ENCODE data around the gene PPP3R1. TPM values are rescaled to one million over a fixed set of nuclear protein-coding genes. Genes with fewer than 3 reads are reported as not detected.

Gene PPP3R1
- total and polyA plus RNA-seq, 10 of the 15 experiments (the other 5 are each of a cell fraction or from before 2014, with no cell fraction given): 1.5 to 61.0 (median 15.8) TPM

DNA sequence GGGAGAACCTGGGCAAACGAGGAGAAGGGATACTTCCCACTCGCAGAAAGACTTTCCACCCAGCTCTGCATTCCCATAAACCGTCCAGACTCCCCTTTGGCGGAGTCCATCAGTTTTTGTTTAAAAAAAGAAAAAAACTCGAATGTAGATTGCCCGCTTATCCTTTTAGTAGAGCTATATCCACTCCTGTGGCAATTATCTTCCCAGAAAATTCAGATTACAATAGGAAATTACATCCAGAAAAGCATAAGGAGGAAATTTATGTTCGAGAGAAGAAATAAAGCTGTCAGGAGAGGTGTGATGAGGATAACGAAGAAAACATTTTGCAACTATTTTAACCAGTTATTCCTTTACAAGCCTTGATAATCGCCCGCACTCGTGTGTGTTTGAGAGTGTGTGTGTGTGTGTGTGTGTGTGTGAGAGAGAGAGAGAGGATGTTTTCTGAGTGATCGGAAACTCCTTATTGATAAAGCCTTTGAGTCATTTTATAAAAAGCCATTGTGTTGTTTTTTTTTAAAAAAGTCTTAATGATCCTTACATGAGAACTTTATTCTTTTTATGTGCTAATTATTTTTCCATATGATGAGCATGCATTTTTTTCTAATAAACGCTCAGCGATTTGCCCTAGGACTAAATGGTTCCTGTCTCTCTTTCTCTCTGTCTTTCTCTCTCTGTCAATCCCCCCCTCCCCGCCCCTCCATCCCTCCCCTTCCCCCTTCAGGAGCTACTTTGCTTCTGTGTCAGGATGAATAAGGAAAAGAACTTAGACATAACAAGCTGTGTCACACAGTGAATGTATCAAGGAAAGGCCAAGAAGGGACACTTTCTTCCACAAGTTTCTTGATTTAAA, 1.1 kb upstream of the PPP3R1 start (continued):
- TF ChIP-seq ZNF622 (IDR thresholded peaks at IDR 0.05) (no peak), CREM (IDR thresholded peaks at IDR 0.05; ENCODE audit: low read depth) (0 out of 2 replicates have a peak, but pooled peaks have one; percentile 14), KDM1A (IDR thresholded peaks at IDR 0.05; ENCODE audit: borderline replicate concordance) (no peak), RAD21 (IDR thresholded peaks at IDR 0.05; ENCODE audit: insufficient read depth, low read depth, low read length) (0 out of 2 replicates have a peak, but pooled peaks have one; percentile 3), BACH1 (IDR thresholded peaks at IDR 0.05; ENCODE audit: borderline replicate concordance) (no peak), PAX5 (IDR thresholded peaks at IDR 0.05; ENCODE audit: borderline replicate concordance, low read depth, low read length) (no peak), ATF7 (IDR thresholded peaks at IDR 0.05; ENCODE audit: low read depth) (no peak), NBN (IDR thresholded peaks at IDR 0.05) (peak; percentile 2; the same call in 1 of the 2 replicates), PML (IDR thresholded peaks at IDR 0.05; ENCODE audit: low read length) (peak; percentile 20; the same call in 1 of the 2 replicates), NR2C2 (IDR thresholded peaks at IDR 0.05; ENCODE audit: borderline replicate concordance, control insufficient read depth, insufficient read length, low read depth) (no peak), SMARCA5 (IDR thresholded peaks at IDR 0.05) (0 out of 2 replicates have a peak, but pooled peaks have one; percentile 1), SREBF1 (IDR thresholded peaks at IDR 0.05; ENCODE audit: low read length) (no peak), JUNB (IDR thresholded peaks at IDR 0.05) (no peak)
- TF ChIP-seq, protein P1, sequence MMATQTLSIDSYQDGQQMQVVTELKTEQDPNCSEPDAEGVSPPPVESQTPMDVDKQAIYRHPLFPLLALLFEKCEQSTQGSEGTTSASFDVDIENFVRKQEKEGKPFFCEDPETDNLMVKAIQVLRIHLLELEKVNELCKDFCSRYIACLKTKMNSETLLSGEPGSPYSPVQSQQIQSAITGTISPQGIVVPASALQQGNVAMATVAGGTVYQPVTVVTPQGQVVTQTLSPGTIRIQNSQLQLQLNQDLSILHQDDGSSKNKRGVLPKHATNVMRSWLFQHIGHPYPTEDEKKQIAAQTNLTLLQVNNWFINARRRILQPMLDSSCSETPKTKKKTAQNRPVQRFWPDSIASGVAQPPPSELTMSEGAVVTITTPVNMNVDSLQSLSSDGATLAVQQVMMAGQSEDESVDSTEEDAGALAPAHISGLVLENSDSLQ (IDR thresholded peaks at IDR 0.05): no peak
- TF ChIP-seq, protein P2, sequence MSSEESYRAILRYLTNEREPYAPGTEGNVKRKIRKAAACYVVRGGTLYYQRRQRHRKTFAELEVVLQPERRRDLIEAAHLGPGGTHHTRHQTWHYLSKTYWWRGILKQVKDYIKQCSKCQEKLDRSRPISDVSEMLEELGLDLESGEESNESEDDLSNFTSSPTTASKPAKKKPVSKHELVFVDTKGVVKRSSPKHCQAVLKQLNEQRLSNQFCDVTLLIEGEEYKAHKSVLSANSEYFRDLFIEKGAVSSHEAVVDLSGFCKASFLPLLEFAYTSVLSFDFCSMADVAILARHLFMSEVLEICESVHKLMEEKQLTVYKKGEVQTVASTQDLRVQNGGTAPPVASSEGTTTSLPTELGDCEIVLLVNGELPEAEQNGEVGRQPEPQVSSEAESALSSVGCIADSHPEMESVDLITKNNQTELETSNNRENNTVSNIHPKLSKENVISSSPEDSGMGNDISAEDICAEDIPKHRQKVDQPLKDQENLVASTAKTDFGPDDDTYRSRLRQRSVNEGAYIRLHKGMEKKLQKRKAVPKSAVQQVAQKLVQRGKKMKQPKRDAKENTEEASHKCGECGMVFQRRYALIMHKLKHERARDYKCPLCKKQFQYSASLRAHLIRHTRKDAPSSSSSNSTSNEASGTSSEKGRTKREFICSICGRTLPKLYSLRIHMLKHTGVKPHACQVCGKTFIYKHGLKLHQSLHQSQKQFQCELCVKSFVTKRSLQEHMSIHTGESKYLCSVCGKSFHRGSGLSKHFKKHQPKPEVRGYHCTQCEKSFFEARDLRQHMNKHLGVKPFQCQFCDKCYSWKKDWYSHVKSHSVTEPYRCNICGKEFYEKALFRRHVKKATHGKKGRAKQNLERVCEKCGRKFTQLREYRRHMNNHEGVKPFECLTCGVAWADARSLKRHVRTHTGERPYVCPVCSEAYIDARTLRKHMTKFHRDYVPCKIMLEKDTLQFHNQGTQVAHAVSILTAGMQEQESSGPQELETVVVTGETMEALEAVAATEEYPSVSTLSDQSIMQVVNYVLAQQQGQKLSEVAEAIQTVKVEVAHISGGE (CRISPR knock-in tag; IDR thresholded peaks at IDR 0.05): no peak
- TF ChIP-seq, protein P3, sequence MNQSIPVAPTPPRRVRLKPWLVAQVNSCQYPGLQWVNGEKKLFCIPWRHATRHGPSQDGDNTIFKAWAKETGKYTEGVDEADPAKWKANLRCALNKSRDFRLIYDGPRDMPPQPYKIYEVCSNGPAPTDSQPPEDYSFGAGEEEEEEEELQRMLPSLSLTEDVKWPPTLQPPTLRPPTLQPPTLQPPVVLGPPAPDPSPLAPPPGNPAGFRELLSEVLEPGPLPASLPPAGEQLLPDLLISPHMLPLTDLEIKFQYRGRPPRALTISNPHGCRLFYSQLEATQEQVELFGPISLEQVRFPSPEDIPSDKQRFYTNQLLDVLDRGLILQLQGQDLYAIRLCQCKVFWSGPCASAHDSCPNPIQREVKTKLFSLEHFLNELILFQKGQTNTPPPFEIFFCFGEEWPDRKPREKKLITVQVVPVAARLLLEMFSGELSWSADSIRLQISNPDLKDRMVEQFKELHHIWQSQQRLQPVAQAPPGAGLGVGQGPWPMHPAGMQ (IDR thresholded peaks at IDR 0.05; ENCODE audit: borderline replicate concordance): no peak
- TF ChIP-seq, protein P4, sequence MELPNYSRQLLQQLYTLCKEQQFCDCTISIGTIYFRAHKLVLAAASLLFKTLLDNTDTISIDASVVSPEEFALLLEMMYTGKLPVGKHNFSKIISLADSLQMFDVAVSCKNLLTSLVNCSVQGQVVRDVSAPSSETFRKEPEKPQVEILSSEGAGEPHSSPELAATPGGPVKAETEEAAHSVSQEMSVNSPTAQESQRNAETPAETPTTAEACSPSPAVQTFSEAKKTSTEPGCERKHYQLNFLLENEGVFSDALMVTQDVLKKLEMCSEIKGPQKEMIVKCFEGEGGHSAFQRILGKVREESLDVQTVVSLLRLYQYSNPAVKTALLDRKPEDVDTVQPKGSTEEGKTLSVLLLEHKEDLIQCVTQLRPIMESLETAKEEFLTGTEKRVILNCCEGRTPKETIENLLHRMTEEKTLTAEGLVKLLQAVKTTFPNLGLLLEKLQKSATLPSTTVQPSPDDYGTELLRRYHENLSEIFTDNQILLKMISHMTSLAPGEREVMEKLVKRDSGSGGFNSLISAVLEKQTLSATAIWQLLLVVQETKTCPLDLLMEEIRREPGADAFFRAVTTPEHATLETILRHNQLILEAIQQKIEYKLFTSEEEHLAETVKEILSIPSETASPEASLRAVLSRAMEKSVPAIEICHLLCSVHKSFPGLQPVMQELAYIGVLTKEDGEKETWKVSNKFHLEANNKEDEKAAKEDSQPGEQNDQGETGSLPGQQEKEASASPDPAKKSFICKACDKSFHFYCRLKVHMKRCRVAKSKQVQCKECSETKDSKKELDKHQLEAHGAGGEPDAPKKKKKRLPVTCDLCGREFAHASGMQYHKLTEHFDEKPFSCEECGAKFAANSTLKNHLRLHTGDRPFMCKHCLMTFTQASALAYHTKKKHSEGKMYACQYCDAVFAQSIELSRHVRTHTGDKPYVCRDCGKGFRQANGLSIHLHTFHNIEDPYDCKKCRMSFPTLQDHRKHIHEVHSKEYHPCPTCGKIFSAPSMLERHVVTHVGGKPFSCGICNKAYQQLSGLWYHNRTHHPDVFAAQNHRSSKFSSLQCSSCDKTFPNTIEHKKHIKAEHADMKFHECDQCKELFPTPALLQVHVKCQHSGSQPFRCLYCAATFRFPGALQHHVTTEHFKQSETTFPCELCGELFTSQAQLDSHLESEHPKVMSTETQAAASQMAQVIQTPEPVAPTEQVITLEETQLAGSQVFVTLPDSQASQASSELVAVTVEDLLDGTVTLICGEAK (IDR thresholded peaks at IDR 0.05; ENCODE audit: borderline replicate concordance): no peak
- TF ChIP-seq, protein P5, sequence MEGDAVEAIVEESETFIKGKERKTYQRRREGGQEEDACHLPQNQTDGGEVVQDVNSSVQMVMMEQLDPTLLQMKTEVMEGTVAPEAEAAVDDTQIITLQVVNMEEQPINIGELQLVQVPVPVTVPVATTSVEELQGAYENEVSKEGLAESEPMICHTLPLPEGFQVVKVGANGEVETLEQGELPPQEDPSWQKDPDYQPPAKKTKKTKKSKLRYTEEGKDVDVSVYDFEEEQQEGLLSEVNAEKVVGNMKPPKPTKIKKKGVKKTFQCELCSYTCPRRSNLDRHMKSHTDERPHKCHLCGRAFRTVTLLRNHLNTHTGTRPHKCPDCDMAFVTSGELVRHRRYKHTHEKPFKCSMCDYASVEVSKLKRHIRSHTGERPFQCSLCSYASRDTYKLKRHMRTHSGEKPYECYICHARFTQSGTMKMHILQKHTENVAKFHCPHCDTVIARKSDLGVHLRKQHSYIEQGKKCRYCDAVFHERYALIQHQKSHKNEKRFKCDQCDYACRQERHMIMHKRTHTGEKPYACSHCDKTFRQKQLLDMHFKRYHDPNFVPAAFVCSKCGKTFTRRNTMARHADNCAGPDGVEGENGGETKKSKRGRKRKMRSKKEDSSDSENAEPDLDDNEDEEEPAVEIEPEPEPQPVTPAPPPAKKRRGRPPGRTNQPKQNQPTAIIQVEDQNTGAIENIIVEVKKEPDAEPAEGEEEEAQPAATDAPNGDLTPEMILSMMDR (IDR thresholded peaks at IDR 0.05 in 2 of 3, conservative IDR thresholded peaks at IDR 0.05 in 1 of 3; ENCODE audit: control insufficient read depth in 2 of 3, extremely low read depth in 1 of 3, insufficient read depth in 1 of 3, low read depth in 3 of 3, low read length in 3 of 3): no peak

Measured in GM12878 (cell line).